ENCODE results near the gene NTMT2. TPM values are rescaled to one million over a fixed set of nuclear protein-coding genes. Genes with fewer than 3 reads are reported as not detected.

NTMT2 gene
- total and polyA plus RNA-seq, 9 of the 15 experiments (the other 6 are each of a cell fraction or from before 2014, with no cell fraction given), result not detected

- Histone ChIP-seq H3K9me3 (replicated peaks; ENCODE audit: control insufficient read depth, insufficient read depth, low read depth, low read length) (no peaks in the 10 kb centered on the region), H3K4me3 (no peak overlapping the region), H3K36me3 (ENCODE audit: control insufficient read depth, insufficient read depth, low read length) (no peaks in the 10 kb centered on the region), H3K27ac (ENCODE audit: extremely low read depth, low read depth, low read length) (no peak overlapping the region), H3K9me1 (ENCODE audit: control insufficient read depth, insufficient read depth, low read length) (no peaks in the 10 kb centered on the region), H4K20me1 (replicated peaks; ENCODE audit: control insufficient read depth, insufficient read depth, low read length) (no peaks in the 10 kb centered on the region), H2AFZ (ENCODE audit: low read depth, low read length) (no peak overlapping the region), H3K4me2 (ENCODE audit: insufficient read depth, low read length) (no peak overlapping the region), H3K4me1 (replicated peaks in 1 of 2; ENCODE audit: control insufficient read depth in 2 of 2, insufficient read depth in 2 of 2, low read length in 2 of 2) (no peaks in the 10 kb centered on the region), H3K79me2 (ENCODE audit: control insufficient read depth, insufficient read depth, low read length) (no peaks in the 10 kb centered on the region), H3K27me3 (ENCODE audit: control insufficient read depth in 2 of 2, insufficient read depth in 2 of 2, low read length in 2 of 2) (no peaks in the 10 kb centered on the region), H3K9ac (ENCODE audit: insufficient read depth in 1 of 2, low read depth in 2 of 2, low read length in 2 of 2) (no peak overlapping the region)
- CTCF ChIA-PET (ENCODE audit: low intra/inter-chr PET ratio), result no interaction called here
- FAIRE-seq, result no peak
- BruUV-seq (replicated peaks), result no TSS peak
- no peak for DNase-seq (ENCODE audit: extremely low read depth in 1 of 4, low spot score in 3 of 4)
- POLR2A ChIA-PET, result no interaction called here
- WGBS (ENCODE audit: insufficient coverage, low coverage, missing lambda C conversion rate), result 1% methylated on average over 5 of the region's 5 CpGs
- ATAC-seq, result no peak
- in situ Hi-C loops (cut with MboI) (no loop called here), intact Hi-C loops (cut with micrococcal nuclease) (no loop called here)
- TF ChIP-seq ETV6 (IDR thresholded peaks at IDR 0.05; ENCODE audit: borderline replicate concordance in 1 of 2, low read depth in 2 of 2, low read length in 1 of 2) (no peak), ETV6 (CRISPR knock-in tag; IDR thresholded peaks at IDR 0.05; ENCODE audit: borderline replicate concordance) (no peak), ZNF41 (CRISPR knock-in tag; conservative IDR thresholded peaks at IDR 0.05) (no peak), CREBBP (IDR thresholded peaks at IDR 0.05; ENCODE audit: low read depth, low read length) (no peak)
Observed at GRCh38 chr1:170217517-170218256, 71.9 kb downstream of the NTMT2 start.

DNA sequence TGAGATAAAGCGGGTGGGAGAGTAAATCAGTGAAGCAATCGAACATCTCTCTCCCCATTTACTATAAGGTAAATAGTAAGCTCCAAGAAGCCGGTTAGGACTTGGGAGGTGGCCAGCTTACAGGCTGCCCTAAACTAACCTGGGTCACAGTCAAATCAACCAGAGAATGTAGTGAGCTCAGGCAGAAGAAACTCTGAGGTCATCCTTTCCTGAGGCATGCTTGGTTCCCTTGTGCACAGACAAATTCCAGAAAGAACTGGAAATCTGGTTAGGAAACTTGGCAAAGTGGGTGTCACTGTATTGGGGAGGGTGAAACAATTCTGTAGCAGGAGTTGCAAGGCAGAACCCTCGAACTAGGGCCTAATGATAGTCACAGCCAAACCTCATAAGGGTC lies 72.5 kb downstream of the NTMT2 start:
- Histone ChIP-seq H3K4me1 (replicated peaks in 1 of 2; ENCODE audit: control insufficient read depth in 2 of 2, insufficient read depth in 2 of 2, low read length in 2 of 2) (no peaks in the 10 kb centered on the region), H3K36me3 (ENCODE audit: control insufficient read depth, insufficient read depth, low read length) (no peaks in the 10 kb centered on the region), H4K20me1 (replicated peaks; ENCODE audit: control insufficient read depth, insufficient read depth, low read length) (no peaks in the 10 kb centered on the region), H3K4me3 (no peak overlapping the region), H3K9me3 (replicated peaks; ENCODE audit: control insufficient read depth, insufficient read depth, low read depth, low read length) (no peaks in the 10 kb centered on the region), H2AFZ (ENCODE audit: low read depth, low read length) (no peak overlapping the region), H3K27ac (ENCODE audit: extremely low read depth, low read depth, low read length) (no peak overlapping the region), H3K9me1 (ENCODE audit: control insufficient read depth, insufficient read depth, low read length) (no peaks in the 10 kb centered on the region), H3K4me2 (ENCODE audit: insufficient read depth, low read length) (no peak overlapping the region), H3K79me2 (ENCODE audit: control insufficient read depth, insufficient read depth, low read length) (no peaks in the 10 kb centered on the region), H3K9ac (ENCODE audit: insufficient read depth in 1 of 2, low read depth in 2 of 2, low read length in 2 of 2) (no peak overlapping the region), H3K27me3 (ENCODE audit: control insufficient read depth in 2 of 2, insufficient read depth in 2 of 2, low read length in 2 of 2) (no peaks in the 10 kb centered on the region)
- ATAC-seq, result no peak
- intact Hi-C loops (cut with micrococcal nuclease) (no loop called here), in situ Hi-C loops (cut with MboI) (no loop called here)
- no peak for DNase-seq (ENCODE audit: extremely low read depth in 1 of 4, low spot score in 3 of 4)
- FAIRE-seq, result no peak
- BruUV-seq (replicated peaks), result no TSS peak
- POLR2A ChIA-PET, result no interaction called here
- CTCF ChIA-PET (ENCODE audit: low intra/inter-chr PET ratio), result no interaction called here
- 3% methylated on average over 4 of the region's 4 CpGs for WGBS (ENCODE audit: insufficient coverage, low coverage, missing lambda C conversion rate)
- TF ChIP-seq AFF4 (CRISPR knock-in tag; IDR thresholded peaks at IDR 0.05) (no peak), PHF21A (IDR thresholded peaks at IDR 0.05; ENCODE audit: borderline replicate concordance, low read depth) (no peak), BCLAF1 (IDR thresholded peaks at IDR 0.05; ENCODE audit: borderline replicate concordance in 1 of 2, control insufficient read depth in 1 of 2, low read depth in 2 of 2, low read length in 1 of 2) (no peak)
